ENCODE measurements around the gene GPR139. TPM values are rescaled to one million over a fixed set of nuclear protein-coding genes. Genes with fewer than 3 reads are reported as not detected.

The GPR139 gene
- total and polyA plus RNA-seq, 2 donors (not counting 1 experiment from before 2014, with no cell fraction given): not detected

DNA sequence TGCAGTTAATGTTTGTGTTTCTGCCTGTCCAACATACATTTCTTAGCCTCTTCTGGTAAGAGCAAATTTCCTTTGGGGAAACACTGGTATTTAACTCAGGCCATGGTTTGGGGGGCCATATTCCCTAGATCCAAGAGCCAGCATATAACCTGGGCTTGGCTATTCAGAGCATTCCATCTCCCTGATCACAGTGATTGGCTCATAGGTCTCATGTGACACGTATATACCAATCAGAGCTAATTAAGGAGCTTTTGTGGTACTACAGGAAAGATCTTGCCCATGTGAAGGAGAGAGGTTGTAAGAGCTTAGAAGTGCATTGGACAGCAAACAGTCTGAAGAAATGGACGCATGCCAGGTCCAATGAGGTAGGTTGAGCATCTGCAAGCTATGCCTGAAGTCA lies 33.4 kb upstream of the GPR139 start:
- ChIA-PET CTCF (no interaction called here), POLR2A (no interaction called here)
- no peaks in the 10 kb centered on the region for H4K20me1 ChIP-seq (ENCODE audit: control insufficient read depth, insufficient read depth, low read length, poor library complexity, severe bottlenecking)
- no peak overlapping the region for H3K9ac ChIP-seq (ENCODE audit: low read length)
- Mint-ChIP-seq H3K9me3 (ENCODE audit: insufficient read depth) (no peaks in the 10 kb centered on the region), H3K27ac (no peak overlapping the region), H3K4me1 (no peaks in the 10 kb centered on the region), H3K4me3 (no peak overlapping the region), H3K27me3 (peaks cover 8% of the 10 kb centered on the region)
- no peaks in the 10 kb centered on the region for H3K36me3 ChIP-seq (replicated peaks in 1 of 2; ENCODE audit: control extremely low read depth in 1 of 2, control insufficient read depth in 1 of 2, extremely low read depth in 1 of 2, insufficient read depth in 2 of 2, low read length in 1 of 2)
- H3K27ac ChIP-seq (ENCODE audit: low read length in 2 of 2): no peak overlapping the region
- no peak overlapping the region for H2AFZ ChIP-seq (ENCODE audit: insufficient read depth, low read depth, low read length, poor library complexity, severe bottlenecking)
- H3K4me3 ChIP-seq (ENCODE audit: control extremely low read depth in 1 of 5, extremely low read depth in 1 of 5, insufficient read depth in 1 of 5, low read depth in 2 of 5, low read length in 4 of 5): no peak overlapping the region
- no peak overlapping the region for H3K4me2 ChIP-seq (replicated peaks; ENCODE audit: low read depth, low read length, poor library complexity, severe bottlenecking)
- H3K27me3 ChIP-seq (replicated peaks in 1 of 4; ENCODE audit: control extremely low read depth in 1 of 4, control insufficient read depth in 3 of 4, insufficient read depth in 4 of 4, low read length in 3 of 4): peaks cover 0 to 2% (median 0%) of the 10 kb centered on the region in 4 experiments
- H3K79me2 ChIP-seq (ENCODE audit: control insufficient read depth, insufficient read depth, low read length): no peaks in the 10 kb centered on the region
- no peak for DNase-seq
- TF ChIP-seq, protein P1, sequence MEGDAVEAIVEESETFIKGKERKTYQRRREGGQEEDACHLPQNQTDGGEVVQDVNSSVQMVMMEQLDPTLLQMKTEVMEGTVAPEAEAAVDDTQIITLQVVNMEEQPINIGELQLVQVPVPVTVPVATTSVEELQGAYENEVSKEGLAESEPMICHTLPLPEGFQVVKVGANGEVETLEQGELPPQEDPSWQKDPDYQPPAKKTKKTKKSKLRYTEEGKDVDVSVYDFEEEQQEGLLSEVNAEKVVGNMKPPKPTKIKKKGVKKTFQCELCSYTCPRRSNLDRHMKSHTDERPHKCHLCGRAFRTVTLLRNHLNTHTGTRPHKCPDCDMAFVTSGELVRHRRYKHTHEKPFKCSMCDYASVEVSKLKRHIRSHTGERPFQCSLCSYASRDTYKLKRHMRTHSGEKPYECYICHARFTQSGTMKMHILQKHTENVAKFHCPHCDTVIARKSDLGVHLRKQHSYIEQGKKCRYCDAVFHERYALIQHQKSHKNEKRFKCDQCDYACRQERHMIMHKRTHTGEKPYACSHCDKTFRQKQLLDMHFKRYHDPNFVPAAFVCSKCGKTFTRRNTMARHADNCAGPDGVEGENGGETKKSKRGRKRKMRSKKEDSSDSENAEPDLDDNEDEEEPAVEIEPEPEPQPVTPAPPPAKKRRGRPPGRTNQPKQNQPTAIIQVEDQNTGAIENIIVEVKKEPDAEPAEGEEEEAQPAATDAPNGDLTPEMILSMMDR (IDR thresholded peaks at IDR 0.05): no peak
- no peak for TF ChIP-seq EZH2 (IDR thresholded peaks at IDR 0.05; ENCODE audit: borderline replicate concordance, insufficient read depth, low read depth, low read length, poor library complexity, severe bottlenecking)
- no peak for ATAC-seq (ENCODE audit: low read depth)
- intact Hi-C loops (cut with micrococcal nuclease): no loop called here
- H3K4me1 ChIP-seq (ENCODE audit: control insufficient read depth in 2 of 2, insufficient read depth in 2 of 2, low read length in 2 of 2): no peaks in the 10 kb centered on the region
- peaks cover 0 to 3% (median 0%) of the 10 kb centered on the region in 3 donors for H3K9me3 ChIP-seq (ENCODE audit: control extremely low read depth in 1 of 3, control insufficient read depth in 2 of 3, insufficient read depth in 1 of 3, low read length in 2 of 3)
- 91% methylated on average over 2 of the region's 2 CpGs for WGBS (ENCODE audit: insufficient coverage)

GRCh38 chr16:20104563-20105183 lies 31.0 kb upstream of the GPR139 start:
- no peak overlapping the region for H3K9ac ChIP-seq (ENCODE audit: low read length)
- WGBS (ENCODE audit: insufficient coverage): 100% methylated on average over 1 of the region's 4 CpGs
- H4K20me1 ChIP-seq (ENCODE audit: control insufficient read depth, insufficient read depth, low read length, poor library complexity, severe bottlenecking): no peaks in the 10 kb centered on the region

More at GRCh38 chr16:20104563-20105183, 31.0 kb upstream of the GPR139 start:
- Histone ChIP-seq H3K36me3 (replicated peaks in 1 of 2; ENCODE audit: control extremely low read depth in 1 of 2, control insufficient read depth in 1 of 2, extremely low read depth in 1 of 2, insufficient read depth in 2 of 2, low read length in 1 of 2) (no peaks in the 10 kb centered on the region), H3K4me2 (replicated peaks; ENCODE audit: low read depth, low read length, poor library complexity, severe bottlenecking) (no peak overlapping the region), H3K27ac (ENCODE audit: low read length in 2 of 2) (no peak overlapping the region), H3K4me1 (ENCODE audit: control insufficient read depth in 2 of 2, insufficient read depth in 2 of 2, low read length in 2 of 2) (no peaks in the 10 kb centered on the region), H2AFZ (ENCODE audit: insufficient read depth, low read depth, low read length, poor library complexity, severe bottlenecking) (no peak overlapping the region), H3K79me2 (ENCODE audit: control insufficient read depth, insufficient read depth, low read length) (no peaks in the 10 kb centered on the region), H3K9me3 (ENCODE audit: control extremely low read depth in 1 of 3, control insufficient read depth in 2 of 3, insufficient read depth in 1 of 3, low read length in 2 of 3) (peaks cover 0 to 3% (median 0%) of the 10 kb centered on the region in 3 donors), H3K4me3 (ENCODE audit: control extremely low read depth in 1 of 5, extremely low read depth in 1 of 5, insufficient read depth in 1 of 5, low read depth in 2 of 5, low read length in 4 of 5) (no peak overlapping the region), H3K27me3 (replicated peaks in 1 of 4; ENCODE audit: control extremely low read depth in 1 of 4, control insufficient read depth in 3 of 4, insufficient read depth in 4 of 4, low read length in 3 of 4) (peaks cover 0 to 2% (median 0%) of the 10 kb centered on the region in 4 experiments)
- no peak overlapping the region for H3K4me3 Mint-ChIP-seq
- DNase-seq: no peak
- CTCF ChIA-PET: no interaction called here
- POLR2A ChIA-PET: no interaction called here
- H3K9me3 Mint-ChIP-seq (ENCODE audit: insufficient read depth): no peaks in the 10 kb centered on the region
- H3K4me1 Mint-ChIP-seq: no peaks in the 10 kb centered on the region
- no peak overlapping the region for H3K27ac Mint-ChIP-seq
- intact Hi-C loops (cut with micrococcal nuclease): no loop called here
- no peak for ATAC-seq (ENCODE audit: low read depth)
- H3K27me3 Mint-ChIP-seq: peaks cover 8% of the 10 kb centered on the region
- TF ChIP-seq, protein P1 (IDR thresholded peaks at IDR 0.05): no peak

All from B cell (primary cell).